Activated CD4-positive, alpha-beta T cell treated with anti-CD3 and anti-CD28 coated beads for 1 hour (primary cell): ENCODE results near the gene SOX1.

ENCODE experiments used
- DNase-seq: peaks from one replicate; pipeline ENCODE4 v3.0.0-alpha.2; 2020

The SOX1 gene

GRCh38 chr13:112073245-112074138 is 6.5 kb downstream of the SOX1 start:
- no peak for DNase-seq

- DNase-seq: no peak
Observed at GRCh38 chr13:112074139-112074865, 7.4 kb downstream of the SOX1 start.

- DNase-seq: no peak
Observed at GRCh38 chr13:112077729-112078128, 10.8 kb downstream of the SOX1 start.

- no peak for DNase-seq
Observed at GRCh38 chr13:112078216-112078615, 11.3 kb downstream of the SOX1 start.

GRCh38 chr13:112078879-112079531 is 12.1 kb downstream of the SOX1 start:
- DNase-seq: no peak

GRCh38 chr13:112079696-112080095 is 12.7 kb downstream of the SOX1 start:
- DNase-seq: no peak

- no peak for DNase-seq
Observed at GRCh38 chr13:112083971-112084370, 17.0 kb downstream of the SOX1 start.

- DNase-seq: no peak
Observed at GRCh38 chr13:112092453-112092852, 25.5 kb downstream of the SOX1 start.

GRCh38 chr13:112095354-112095753 is 28.4 kb downstream of the SOX1 start:
- DNase-seq: no peak

GRCh38 chr13:112096959-112097358 is 30.0 kb downstream of the SOX1 start:
- no peak for DNase-seq

GRCh38 chr13:112097770-112098169 is 30.8 kb downstream of the SOX1 start:
- no peak for DNase-seq

- DNase-seq: no peak
Observed at GRCh38 chr13:112098699-112099098, 31.8 kb downstream of the SOX1 start.

GRCh38 chr13:112101360-112101930 is 34.5 kb downstream of the SOX1 start:
- DNase-seq: no peak

GRCh38 chr13:112102243-112102642 is 35.3 kb downstream of the SOX1 start:
- no peak for DNase-seq

- no peak for DNase-seq
Observed at GRCh38 chr13:112103260-112103838, 36.4 kb downstream of the SOX1 start.

GRCh38 chr13:112103961-112104880 is 37.3 kb downstream of the SOX1 start:
- no peak for DNase-seq

GRCh38 chr13:112104881-112105234 is 37.9 kb downstream of the SOX1 start:
- no peak for DNase-seq

- DNase-seq: no peak
Observed at GRCh38 chr13:112105244-112105681, 38.3 kb downstream of the SOX1 start.

GRCh38 chr13:112105892-112106291 is 38.9 kb downstream of the SOX1 start:
- DNase-seq: no peak

- no peak for DNase-seq
Observed at GRCh38 chr13:112106478-112107141, 39.7 kb downstream of the SOX1 start.

GRCh38 chr13:112107289-112107688 is 40.3 kb downstream of the SOX1 start:
- no peak for DNase-seq
